HG03025 (cell line): Measurements from ENCODE around the gene ZNF622.
A peak's percentile ranks its signal among the peaks of the same experiment; 100 is the strongest.
"Not testable (repeated sequence)": the region's sequence is repeated elsewhere in the genome, so short reads cannot be mapped to it uniquely, and the experiment has no call there.

Experiments
- ATAC-seq: cut with Tn5 transposase; IDR thresholded peaks from one replicate; pipeline ENCODE4 v1.9.1; 2021; ENCODE audit warnings: mild to moderate bottlenecking, moderate library complexity; ENCODE audit not compliant: unreplicated experiment, low FRiP score

The ZNF622 gene

DNA sequence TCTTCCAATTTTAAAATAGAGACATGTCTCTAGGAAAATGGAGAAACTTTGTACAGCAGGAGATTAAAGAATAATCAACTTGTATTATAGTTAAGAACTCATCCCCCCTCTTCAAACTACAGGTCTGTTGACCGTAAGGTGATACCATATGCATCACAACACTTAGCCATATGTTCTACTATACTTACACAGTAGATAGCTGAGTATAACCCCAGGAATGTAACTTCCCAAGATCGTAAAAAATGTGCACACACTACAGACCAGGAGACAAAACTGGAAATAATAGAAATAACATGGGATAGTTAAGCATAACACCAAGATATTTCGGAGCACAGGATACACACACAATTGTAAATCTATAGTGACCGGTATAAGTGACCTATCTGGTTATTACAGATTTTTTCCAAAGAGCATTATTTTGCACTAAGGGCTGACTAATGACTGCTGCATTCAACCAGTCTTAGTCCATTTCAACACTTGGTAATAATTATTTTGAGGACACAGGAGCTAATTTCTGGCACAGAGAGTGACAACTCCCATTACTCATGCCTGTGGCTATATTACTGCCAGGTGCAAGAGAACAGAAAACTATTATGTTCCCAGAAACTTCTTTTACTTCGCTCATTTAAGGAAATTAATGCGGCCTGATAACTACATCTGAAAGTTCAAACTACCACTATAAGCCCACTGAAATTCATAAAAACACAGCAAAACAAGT is 15.4 kb upstream of the ZNF622 start:
- no peak for ATAC-seq

DNA sequence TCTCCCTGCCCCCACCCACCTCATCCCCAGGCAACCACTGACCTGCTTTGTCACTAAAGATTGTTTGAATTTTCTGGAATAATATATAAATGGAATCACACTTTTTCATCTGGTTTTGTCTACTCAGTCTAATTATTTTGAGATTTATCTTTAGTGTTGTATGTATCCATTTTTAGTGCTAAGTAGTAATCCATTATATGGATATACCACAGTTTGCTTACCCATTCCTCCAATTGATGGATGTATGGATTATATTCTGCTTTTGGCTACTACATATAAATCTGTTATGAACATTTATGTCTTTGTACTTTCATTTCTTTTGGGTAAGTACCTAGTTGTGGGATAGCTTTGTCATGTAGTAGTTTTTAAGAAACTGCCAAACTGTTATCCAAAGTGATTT is 14.5 kb upstream of the ZNF622 start:
- ATAC-seq, result no peak

DNA sequence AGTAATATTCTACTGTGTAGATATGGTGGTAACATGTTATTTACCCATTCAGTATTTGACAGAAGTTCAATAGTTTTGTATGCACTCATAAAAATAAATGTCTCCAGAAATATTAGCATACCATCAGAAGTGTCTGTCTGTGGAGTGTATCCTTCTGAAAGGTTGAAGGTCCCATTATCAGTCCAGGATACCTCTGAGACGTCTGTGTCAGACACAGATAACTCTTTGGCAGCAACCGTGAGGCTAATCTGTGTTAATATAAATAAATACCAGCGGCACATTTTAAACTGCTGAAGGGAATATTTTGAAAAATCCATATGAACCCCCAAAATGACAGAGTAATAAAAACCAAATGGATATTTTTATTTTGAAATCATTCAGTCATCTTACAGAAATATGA is 11.9 kb upstream of the ZNF622 start:
- no peak for ATAC-seq

DNA sequence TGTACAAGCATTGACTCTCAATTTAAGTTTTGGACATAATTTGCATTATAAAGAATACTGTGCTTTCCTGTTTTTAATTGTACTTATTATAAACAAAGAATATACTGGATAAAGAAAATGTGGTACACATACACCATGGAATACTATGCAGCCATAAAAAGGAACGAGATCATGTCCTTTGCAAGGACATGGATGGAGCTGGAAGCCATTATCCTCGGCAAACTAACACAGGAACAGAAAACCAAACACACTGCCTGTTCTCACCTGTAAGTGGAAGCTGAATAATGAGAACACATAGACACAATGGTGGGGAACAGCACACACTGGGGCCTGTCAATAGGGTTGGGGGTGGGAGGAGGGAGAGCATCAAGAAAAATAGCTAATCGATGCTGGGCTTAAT is 10.8 kb upstream of the ZNF622 start:
- not testable (repeated sequence) for ATAC-seq

DNA sequence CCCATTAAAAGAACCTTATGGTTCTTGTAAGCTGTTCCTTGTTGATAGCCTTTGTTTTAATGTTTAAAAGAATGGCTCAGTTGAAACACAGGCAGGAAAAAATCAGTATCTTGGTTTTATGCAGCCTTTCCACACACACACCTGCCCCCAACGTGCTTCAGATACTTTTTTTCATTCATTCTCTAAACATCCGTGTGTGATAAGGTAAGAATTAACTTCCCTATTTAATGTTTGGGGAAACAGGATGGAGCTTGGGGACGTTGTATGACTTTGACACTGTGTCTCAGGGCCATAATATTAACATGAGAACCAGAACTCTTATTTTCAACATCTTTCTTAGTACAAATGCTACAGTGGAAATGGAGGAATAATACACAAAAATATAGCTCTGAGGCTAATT is 5.8 kb upstream of the ZNF622 start:
- no peak for ATAC-seq

DNA sequence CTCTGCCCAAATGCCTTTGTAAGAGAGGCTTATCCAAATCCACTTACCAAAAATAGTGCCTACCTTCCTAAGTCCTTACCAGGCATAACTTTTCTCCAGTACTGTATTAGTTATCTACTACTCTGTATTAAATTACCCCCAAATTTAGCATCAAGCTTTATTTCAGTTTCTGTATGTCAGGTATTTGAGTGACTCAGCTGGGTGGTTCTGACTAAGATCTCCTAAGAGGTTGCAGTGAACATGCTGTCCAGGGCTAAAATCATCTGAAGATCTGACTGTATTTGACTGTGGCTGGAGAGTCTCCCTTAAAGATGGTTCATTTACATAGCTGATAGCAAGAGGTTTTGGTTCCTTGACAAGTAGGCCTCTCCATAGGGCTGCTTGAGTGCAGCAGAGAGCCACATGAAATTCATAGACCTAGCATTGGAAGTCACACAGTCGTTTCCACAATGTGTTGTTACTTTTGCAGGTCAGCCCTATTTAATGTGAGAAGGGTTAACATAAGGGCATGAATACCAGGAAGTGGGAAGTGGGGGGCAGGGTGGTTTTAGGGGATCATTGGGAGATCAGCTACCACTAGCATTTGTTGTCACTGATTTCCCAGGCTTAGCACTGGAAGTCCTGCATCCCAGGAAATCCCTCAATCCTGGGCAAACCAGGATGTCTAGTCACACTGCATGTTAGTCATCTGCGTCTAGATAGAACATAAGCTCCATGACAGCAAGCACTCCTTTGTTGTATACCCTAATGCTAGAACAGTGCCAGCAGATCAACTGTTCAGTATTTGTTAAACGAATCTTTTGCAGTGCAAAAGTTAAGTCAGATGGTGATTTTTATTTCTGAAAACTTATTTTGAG is 2.0 kb upstream of the ZNF622 start:
- peak; percentile 61 for ATAC-seq

DNA sequence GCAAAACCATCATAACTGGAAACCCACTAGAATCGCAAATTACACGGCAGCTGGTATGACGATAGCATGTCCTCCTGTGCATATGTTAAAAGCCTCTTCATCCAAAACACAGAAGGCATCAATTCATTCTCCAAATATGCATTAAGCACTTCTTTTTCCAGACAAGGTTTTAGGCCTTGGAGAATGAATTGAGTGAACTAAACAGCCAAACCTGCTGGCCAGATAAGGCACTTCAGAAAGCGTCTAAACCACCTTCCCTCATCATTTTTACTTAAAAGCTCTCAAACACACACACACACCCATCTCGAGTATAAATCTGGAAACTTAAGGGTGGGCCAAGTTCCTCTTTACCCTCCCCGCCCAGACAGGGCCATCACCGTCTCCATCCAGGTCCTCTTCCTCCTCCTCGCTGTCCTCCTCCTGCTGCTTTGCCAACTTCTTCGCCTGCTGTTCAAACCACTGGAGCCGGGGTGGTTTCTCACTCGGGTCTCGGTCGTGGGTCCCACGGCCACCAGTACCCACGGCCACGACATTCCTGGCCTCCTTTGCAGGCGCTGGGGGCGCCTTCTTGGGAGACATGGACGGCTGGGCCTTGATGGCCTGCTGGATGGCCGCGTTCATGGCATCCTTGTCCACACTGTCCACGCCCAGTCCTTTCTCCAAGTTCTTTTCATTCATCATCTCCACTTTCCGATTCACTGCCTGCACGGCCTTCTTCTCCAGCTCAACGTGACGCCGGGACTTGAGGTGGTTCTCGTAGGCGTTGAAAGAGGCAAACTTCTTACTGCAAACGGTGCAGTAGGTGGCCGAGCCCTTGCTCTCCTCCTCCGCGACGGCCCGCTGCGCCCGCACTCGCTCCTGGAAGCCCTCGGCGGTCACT is 696 bp downstream of the ZNF622 start:
- no peak for ATAC-seq

DNA sequence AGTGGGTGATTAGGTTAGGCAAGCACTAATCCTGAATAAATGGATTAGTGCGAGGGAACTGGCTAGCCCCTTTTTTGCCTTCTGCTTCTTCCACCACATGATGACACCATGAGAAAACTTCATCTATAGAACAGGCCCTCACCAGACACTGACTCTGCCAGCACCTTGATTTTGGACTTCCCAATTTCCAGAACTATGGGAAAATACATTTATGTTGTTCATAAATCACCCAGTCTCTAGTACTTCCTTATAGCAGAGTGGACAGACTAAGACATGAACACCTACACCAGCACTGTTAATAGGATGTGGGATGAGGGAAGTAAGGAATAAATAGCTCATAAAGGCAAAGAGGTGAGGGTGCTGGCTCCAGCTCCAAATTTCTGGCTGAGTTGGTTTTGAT is 1.4 kb downstream of the ZNF622 start:
- no peak for ATAC-seq

DNA sequence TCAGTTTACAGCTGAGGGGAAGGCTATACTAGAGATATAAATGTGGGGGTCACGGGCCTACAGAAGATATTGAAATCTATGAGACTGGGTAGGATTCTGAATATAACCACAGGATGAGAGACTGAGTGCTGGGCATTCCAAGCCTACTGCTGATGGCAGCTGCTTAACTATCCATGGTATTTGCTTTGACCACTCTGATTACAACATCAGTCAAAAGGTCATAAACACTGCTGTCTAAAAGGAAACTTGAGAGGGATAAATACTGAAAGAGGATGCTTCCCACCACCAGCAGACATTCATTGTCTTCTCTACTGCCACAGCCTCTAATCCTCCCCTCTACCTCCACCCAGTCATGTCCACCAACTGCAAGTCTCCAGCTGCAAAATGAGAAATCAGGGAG is 3.8 kb downstream of the ZNF622 start:
- no peak for ATAC-seq

DNA sequence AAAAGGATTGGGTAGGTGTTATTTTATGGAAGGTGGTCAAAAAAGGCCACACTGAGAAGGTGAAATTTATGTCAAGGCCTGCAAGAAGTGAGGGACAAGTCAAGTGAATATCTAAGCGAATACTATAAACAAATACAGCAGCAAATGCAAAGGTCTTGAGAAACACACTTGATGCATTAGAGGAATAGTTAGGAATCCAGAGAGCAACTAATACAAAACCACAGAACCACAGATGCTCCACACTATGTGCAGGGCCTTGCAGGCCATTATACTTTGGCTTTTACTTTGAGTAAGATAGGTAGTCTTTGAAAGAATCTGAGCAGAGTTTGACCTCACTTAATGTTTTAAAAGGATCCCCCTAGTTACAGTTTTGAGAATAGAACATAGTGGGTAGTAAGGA is 4.6 kb downstream of the ZNF622 start:
- ATAC-seq, result no peak

DNA sequence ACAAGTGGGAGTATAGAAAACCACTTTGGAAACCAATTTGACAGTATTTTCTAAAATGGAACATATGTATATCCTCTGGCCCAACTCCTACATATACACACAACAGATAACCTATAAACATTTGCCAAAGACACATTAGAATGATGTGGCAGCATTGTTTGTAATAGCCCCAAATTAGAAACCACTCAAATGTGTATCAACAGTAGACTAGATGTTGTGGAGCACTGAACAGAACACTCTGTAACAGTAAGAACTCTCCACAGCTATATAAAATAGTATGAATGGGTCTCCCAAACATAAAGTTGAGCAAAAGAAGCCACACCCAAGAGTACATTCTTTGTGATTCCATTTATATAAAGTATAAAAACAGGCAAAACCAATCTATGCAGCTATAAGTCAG is 6.1 kb downstream of the ZNF622 start:
- no peak for ATAC-seq

DNA sequence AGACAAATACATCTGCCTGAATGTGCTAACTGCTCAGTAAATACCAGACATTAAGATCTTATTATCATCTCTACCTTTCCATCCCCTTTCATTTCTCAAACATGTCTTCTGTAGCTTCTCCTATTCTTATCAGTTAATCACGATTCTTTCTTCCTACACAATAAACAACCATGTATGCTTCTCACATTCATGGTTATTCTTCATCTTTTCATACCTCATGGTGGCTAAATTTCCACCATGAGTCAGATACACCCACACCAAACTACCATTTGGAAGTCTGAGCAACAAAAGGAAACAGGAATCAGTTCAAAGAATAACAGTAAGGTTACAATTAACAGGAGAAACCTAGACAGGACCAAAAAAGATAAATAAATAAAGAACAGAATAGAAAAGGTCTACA is 7.7 kb downstream of the ZNF622 start:
- ATAC-seq, result no peak

DNA sequence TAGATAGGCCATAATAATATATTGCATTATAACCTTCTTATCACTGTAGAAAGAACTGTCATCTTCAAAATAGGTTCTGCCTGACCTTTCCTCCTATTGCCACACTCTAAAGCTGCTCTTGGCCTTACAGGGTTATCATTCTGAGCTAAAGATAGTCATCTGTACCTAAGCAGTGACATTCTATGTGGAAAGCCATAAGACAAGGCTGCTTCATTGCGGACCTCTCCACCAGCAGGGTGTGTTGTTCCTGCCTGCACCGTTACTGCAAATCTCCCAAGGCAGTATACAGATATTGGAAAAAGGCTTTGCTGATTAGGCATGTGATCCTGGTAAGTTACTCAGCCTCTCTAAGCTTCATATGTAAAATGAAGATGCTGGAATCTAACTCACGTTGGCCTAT is 8.1 kb downstream of the ZNF622 start:
- ATAC-seq, result no peak

DNA sequence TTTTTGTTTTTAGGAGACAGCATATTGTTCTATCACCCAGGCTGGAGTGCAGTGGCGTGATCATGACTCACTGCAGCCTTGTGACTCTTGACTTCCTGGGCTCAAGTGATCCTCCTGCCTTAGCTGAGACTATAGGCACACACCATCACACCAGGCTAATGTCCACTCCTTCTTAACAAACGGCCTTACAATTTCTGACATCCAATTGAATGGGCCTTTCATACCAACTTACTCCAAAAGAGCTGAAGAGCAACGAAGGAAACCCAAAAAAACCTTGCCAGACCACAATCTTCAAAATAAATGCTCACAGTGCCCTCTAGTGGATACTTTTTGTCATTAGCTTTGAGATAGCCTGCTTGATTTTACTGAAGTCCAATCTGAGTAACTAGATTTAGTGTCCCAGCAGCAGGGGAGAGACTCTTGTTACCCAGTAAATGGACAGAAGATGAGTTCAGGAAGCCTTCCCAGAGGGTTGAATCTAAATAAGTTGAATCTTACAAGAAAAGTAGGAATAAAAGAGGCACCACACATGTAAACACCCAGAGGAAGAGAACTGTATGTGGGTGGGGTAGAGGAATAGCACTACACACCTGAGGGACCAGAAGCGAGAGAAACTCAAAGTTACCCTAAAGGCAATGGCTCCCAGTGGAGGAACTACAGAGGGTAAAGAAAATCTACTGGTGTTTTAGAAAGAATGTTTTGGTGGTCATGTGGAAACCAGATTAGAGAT is 9.3 kb downstream of the ZNF622 start:
- ATAC-seq, result peak; percentile 67

DNA sequence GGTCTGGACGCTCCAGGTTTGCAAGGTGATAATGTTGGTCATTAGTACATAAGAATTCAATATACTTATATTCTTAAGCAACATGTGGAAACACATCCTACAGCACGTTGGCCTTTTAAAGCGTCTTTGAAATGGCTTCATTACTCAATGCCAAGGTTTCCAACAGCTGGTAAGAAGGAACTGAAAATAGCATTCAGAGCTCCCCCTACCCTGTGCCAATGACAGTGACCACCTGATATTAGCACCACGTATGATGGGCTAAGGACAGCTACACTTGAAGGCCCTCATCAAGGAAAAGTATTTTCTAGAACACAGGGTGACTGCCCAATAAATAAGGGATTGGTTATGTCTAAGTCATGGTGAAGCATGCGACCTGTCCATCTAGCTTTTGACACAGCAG is 9.9 kb downstream of the ZNF622 start:
- ATAC-seq, result no peak

DNA sequence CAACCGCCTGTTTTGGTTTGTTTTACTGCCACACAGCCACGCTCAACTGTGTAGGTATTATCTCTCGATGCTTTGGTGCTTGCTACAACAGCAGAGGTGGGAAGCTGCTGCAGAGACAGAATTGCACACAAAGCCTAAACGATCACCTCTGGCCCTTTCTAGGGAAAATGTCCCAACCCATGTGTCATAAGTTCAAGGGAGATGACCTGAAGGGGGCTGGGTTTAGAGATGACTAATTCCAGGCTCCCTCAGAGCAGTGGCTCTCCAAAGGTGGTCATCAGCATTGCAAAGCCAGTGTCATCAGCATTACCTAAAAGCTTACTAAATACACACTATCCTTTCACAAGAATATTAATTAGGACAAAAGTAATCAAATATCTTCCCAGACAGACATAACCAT is 10.9 kb downstream of the ZNF622 start:
- ATAC-seq, result no peak

DNA sequence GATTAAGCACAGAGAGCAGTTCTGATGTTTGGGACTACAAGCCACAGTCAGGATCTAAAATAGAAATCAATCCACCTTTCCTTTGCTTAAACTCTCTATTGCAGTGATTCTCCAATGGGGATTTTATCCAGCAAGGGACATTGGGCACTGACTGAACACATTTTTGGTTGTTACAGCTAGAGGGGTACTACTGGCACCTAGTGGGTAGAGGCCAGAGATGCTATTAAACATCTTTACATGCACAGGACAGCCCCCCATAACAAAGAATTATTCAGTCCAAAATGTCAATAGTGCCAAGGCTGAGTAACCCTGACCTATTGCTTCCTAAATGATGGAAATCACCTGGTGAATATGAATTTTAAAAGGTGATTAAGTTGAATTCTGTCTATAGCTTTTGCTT is 12.0 kb downstream of the ZNF622 start:
- no peak for ATAC-seq

DNA sequence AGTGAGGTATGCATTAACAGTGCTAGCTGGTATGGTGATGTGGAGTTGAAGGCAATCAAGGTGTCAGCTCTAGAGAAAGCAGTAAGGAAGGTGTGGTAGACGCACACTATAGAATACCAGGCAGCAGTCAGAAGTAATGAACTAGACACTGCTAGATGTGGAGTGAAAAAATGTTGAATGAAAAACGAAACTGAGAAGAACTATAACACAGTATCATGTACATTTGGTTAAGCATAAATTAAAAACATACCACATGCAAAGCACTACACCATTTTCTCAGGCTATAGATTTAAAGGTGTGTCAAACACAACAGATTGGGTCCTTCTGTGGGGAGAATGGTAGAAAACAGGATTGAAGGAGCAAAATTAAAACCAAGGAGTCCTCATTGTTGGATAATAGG is 15.4 kb downstream of the ZNF622 start:
- ATAC-seq, result no peak

DNA sequence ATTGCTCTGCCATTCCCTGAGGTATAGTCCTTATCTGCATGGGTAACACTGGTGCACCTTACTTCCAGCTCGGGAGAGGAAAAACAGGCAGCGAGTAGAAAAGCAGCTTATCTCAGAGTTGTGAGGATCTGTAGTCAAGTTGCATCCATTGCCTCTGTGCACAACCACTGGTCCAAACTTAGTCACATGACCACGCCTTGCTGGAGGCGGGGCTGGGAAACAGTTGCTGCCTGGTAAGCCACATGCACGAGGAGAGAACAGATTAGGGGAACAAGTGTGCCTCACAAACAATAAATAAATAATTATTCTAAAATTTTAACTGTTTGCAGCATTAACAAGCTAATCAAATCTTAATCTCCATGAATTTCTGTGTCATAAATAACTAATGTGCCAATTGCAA is 18.6 kb downstream of the ZNF622 start:
- no peak for ATAC-seq

DNA sequence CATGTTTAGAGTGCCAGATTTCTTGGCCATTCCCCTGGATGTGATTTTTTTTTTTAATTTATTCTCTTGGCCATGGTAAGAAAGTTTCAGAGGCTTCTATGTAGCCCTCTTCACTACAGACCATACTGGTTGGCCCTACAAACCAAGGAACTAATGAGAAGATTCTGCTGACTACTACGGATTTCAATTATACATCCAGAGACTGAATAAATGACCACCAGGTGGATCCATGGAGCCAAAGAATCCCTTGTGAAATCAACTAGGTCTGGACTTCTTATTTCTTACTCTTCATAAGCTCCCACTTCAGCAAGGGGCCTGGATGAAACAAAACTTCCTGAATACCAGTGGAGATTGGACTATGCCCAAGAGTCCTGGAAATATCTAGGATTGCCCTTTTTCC is 27.6 kb downstream of the ZNF622 start:
- ATAC-seq, result no peak
